Stimulated activated CD4-positive, alpha-beta T cell treated with anti-CD3 and anti-CD28 coated beads, Interleukin-2, amount 100 ng/mL, for 4 hours (primary cell): ENCODE measurements around the gene SAPCD1.
"Not testable (repeated sequence)": the region's sequence is repeated elsewhere in the genome, so short reads cannot be mapped to it uniquely, and the experiment has no call there.

Source experiments
- DNase-seq: peaks from one replicate; pipeline ENCODE4 v3.0.0-alpha.2; 2020; ENCODE audit warnings: low read depth

Gene SAPCD1

GRCh38 chr6:31801031-31801927 is 38.8 kb downstream of the SAPCD1 start:
- not testable (repeated sequence) for DNase-seq

DNA sequence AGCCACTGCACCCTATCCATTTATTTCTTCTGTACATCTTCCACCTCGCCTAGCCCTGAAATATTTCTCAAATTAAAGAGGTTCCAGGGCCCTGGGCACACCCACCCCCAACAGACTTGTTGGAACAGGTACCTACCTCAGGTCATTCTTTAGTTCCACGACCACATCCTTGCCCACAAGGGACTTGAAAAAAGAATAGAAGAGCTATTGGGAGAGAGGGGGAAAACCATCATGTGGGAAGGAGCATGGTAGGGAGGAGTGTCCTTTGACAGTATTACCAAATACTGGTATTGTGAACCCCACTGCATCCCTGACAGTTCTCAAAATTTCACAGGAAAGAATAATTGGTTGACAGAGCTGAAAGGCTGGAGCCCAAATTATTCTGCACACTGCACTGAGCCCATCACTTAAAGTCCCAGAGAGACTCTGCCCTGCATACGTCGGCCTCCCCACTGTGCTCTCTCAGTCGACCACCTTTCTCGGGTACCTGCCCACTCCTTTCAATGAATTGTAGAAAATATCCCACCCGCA is 43.5 kb downstream of the SAPCD1 start:
- no peak for DNase-seq

DNA sequence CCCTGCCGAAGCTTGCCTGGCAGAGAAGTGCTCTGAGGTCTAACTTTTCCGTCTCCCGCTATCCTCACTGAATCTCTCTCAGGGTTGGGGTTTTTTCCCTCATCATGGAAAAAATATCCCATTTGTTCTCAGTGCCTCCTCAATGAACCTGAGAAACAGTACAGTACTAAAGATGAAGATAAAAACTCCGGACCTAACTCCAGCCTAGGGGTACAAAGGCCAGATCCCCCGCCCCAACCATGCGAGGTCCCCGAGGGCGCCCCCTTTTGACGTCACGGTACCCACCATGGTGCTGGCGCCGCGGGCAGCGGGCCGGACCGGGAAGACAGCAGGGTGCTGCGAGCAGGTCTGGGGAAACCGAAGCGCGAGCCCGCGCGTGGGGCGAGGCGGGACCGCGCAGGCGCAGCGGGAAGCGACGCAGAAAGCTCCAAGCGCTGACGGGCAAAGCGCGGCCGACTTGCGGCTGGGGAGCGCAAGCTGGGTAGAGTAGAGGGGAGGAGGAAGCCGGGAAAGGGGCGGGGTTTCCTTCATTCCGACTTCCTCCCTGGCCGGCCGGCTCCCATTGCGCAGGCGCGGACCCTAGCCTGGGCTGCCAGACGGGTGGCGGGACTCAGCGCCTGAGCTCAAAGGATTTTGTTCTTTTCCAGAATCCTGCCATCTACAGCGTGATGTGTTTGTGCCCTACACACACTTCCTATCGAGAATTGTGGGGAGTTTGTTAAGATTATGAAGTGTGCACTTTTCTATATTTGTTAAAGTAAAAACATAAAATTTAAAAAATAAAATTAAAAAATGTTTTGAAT is 44.2 kb downstream of the SAPCD1 start, which contains the start of gene LSM2:
TSS of gene LSM2 (minus strand) at position 497 of the 803 bp plus-strand sequence. CDS start at position 288, 209 bp downstream.
- DNase-seq, result peak; percentile 96

- DNase-seq, result not testable (repeated sequence)
These were observed 46.1 kb downstream of the SAPCD1 start for GRCh38 chr6:31808599-31808998.

- DNase-seq, result no peak
These were observed 49.2 kb downstream of the SAPCD1 start for GRCh38 chr6:31811645-31812044.

DNA sequence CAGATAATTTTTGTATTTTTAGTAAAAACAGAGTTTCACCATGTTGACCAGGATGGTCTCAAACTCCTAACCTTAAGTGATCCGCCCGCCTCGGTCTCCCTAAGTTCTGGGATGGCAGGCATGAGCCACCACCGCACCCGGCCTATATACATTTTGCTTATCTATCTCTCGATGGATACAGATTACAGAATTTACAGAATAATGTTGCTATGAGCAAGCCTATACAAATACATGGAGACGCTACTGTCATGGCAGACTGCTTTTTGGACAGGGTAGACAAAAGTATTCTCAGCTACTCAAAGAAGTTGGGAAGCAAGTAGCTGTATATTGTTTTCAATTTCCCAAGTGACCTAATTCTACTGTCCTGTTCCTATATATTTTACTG is 51.0 kb downstream of the SAPCD1 start:
- DNase-seq, result no peak
